RWPE2 (cell line): ENCODE results near the gene PDE4C.

Source experiments
- ATAC-seq: fragments of 200-7000 bp; cut with Tn5 transposase; 3 replicates; pipeline ENCODE4 v1.9.1; 2021; ENCODE audit warnings: low read depth
- DNase-seq: peaks from one replicate; pipeline ENCODE4 v3.0.0-alpha.2; 2020; ENCODE audit warnings: low spot score
- H3K27ac ChIP-seq: fragments of 450-650 bp; 2 replicates; pipeline ENCODE4 v1.5.1; 2017; ENCODE audit warnings: mild to moderate bottlenecking; ENCODE audit not compliant: poor library complexity, severe bottlenecking
- H3K27me3 ChIP-seq: fragments of 250-450 bp; sonication (Bioruptor Pico); 2 replicates; pipeline ENCODE4 v1.5.1; 2021; ENCODE audit warnings: mild to moderate bottlenecking, moderate library complexity; ENCODE audit not compliant: insufficient read depth, poor library complexity, severe bottlenecking
- H3K36me3 ChIP-seq: fragments of 250-450 bp; sonication (Bioruptor Pico); 2 replicates; pipeline ENCODE4 v1.5.1; 2020; ENCODE audit warnings: low read depth, mild to moderate bottlenecking, moderate library complexity
- H3K4me1 ChIP-seq: fragments of 250-450 bp; sonication (Bioruptor Pico); 2 replicates; pipeline ENCODE4 v1.5.1; 2021; ENCODE audit warnings: mild to moderate bottlenecking, moderate library complexity; ENCODE audit not compliant: insufficient read depth, poor library complexity, severe bottlenecking
- H3K4me3 ChIP-seq: fragments of 250-450 bp; sonication (Bioruptor Pico); 2 replicates; pipeline ENCODE4 v1.5.1; 2021; ENCODE audit warnings: mild to moderate bottlenecking, moderate library complexity; ENCODE audit not compliant: severe bottlenecking
- H3K9me3 ChIP-seq: fragments of 250-450 bp; sonication (Bioruptor Pico); 2 replicates; pipeline ENCODE4 v1.5.1; 2021; ENCODE audit warnings: mild to moderate bottlenecking, moderate library complexity; ENCODE audit not compliant: severe bottlenecking
- CTCF ChIP-seq: fragments of 450-650 bp; IDR thresholded peaks from one replicate; pipeline ENCODE4 v1.5.1; 2017; ENCODE audit warnings: mild to moderate bottlenecking, moderate library complexity; ENCODE audit not compliant: poor library complexity, severe bottlenecking

Gene PDE4C

GRCh38 chr19:18202397-18202777 lies 23.9 kb downstream of the PDE4C start:
- TF ChIP-seq CTCF = no peak
- H3K27ac ChIP-seq = no peak overlapping the region
- peaks cover 3% of the 10 kb centered on the region for H3K36me3 ChIP-seq
- no peak overlapping the region for H3K4me3 ChIP-seq
- no peaks in the 10 kb centered on the region for H3K9me3 ChIP-seq
- H3K4me1 ChIP-seq = no peaks in the 10 kb centered on the region
- no peaks in the 10 kb centered on the region for H3K27me3 ChIP-seq
- DNase-seq (no peak), ATAC-seq (no peak)

GRCh38 chr19:18198374-18198773 lies 27.9 kb downstream of the PDE4C start:
- TF ChIP-seq CTCF = no peak
- DNase-seq = no peak
- Histone ChIP-seq H3K27ac (no peak overlapping the region), H3K36me3 (peaks cover 15% of the 10 kb centered on the region), H3K27me3 (no peaks in the 10 kb centered on the region), H3K9me3 (no peaks in the 10 kb centered on the region), H3K4me1 (peaks cover 2% of the 10 kb centered on the region), H3K4me3 (no peak overlapping the region)
- ATAC-seq = no peak

GRCh38 chr19:18197941-18198340 lies 28.3 kb downstream of the PDE4C start:
- no peak overlapping the region for H3K27ac ChIP-seq
- no peaks in the 10 kb centered on the region for H3K9me3 ChIP-seq
- no peaks in the 10 kb centered on the region for H3K27me3 ChIP-seq
- no peak for ATAC-seq
- peaks cover 2% of the 10 kb centered on the region for H3K4me1 ChIP-seq
- H3K36me3 ChIP-seq = peaks cover 15% of the 10 kb centered on the region
- TF ChIP-seq CTCF = no peak
- DNase-seq = no peak
- H3K4me3 ChIP-seq = no peak overlapping the region

GRCh38 chr19:18197306-18197705 lies 28.9 kb downstream of the PDE4C start:
- Histone ChIP-seq H3K9me3 (no peaks in the 10 kb centered on the region), H3K4me1 (peaks cover 2% of the 10 kb centered on the region), H3K4me3 (no peak overlapping the region), H3K27ac (no peak overlapping the region), H3K36me3 (peaks cover 15% of the 10 kb centered on the region), H3K27me3 (no peaks in the 10 kb centered on the region)
- ATAC-seq = no peak
- no peak for TF ChIP-seq CTCF
- no peak for DNase-seq

- no peak for DNase-seq
- Histone ChIP-seq H3K4me1 (peaks cover 2% of the 10 kb centered on the region), H3K36me3 (peaks cover 12% of the 10 kb centered on the region), H3K27ac (no peak overlapping the region), H3K9me3 (no peaks in the 10 kb centered on the region), H3K4me3 (no peak overlapping the region), H3K27me3 (no peaks in the 10 kb centered on the region)
- ATAC-seq = no peak
- TF ChIP-seq CTCF = no peak
Observed at GRCh38 chr19:18196511-18196845, 29.8 kb downstream of the PDE4C start.
